Measurements from ENCODE around the gene CEP41. TPM values are rescaled to one million over a fixed set of nuclear protein-coding genes. Genes with fewer than 3 reads are reported as not detected.

Gene CEP41, protein sequence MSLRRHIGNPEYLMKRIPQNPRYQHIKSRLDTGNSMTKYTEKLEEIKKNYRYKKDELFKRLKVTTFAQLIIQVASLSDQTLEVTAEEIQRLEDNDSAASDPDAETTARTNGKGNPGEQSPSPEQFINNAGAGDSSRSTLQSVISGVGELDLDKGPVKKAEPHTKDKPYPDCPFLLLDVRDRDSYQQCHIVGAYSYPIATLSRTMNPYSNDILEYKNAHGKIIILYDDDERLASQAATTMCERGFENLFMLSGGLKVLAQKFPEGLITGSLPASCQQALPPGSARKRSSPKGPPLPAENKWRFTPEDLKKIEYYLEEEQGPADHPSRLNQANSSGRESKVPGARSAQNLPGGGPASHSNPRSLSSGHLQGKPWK
- total RNA-seq: 10 to 100 TPM in 1 of 6 experiments, 1 to 10 TPM in 5; 2.6 to 11.7 (median 4.6) TPM
- long read RNA-seq, full-length matches to known transcripts: 1 of 1 reads
- long read RNA-seq, partial matches to known transcripts: 0 of 1 reads
- long read RNA-seq, other reads (novel, unspliced or antisense): 0 of 1 reads

DNA sequence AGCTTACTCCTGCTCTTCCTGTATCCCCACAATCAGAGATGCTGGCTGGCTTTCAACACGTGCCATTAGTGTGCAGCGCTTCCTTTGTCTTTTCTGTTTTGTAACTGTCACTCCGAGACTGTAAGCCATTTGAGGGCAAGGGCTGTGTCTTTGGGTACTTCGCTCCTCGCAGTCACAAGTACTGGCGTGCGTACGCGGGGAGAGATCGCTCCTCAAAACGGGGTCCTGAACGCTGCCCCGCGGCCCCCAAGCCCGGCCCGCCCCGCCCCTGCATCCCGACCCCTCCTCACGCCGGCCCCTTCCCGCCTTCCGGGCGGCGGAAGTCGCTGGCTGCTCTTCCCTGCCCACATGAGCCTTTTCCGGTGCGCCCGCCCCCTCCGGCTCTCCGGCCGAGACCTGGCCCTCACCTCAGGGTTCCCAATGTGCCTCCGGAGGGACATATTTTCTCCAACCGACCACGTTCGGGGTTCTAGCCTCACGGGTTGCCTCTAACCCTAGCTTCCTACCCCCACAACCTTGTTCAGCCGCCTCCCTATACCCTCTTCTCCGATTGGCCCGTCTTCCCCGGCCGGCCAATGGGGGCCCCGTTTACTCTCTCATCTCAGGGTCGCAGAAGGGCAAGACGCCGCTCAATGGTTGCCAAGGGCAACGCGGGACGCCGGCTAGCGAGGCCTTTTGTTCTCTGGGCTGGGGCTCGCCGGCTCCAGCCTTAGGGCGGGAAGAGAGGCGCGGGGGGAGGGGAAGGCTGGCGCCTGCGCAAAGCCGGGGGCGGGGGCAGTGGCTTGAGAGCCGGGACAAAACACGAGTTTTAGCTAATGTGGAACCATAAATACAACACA lies at the start of gene CEP41:
CEP41 (minus strand) TSS at position 490 of the 839 bp plus-strand sequence; CDS start at position 440, 50 bp downstream.
- 5% methylated on average over 27 of the region's 61 CpGs for WGBS (ENCODE audit: insufficient coverage, low coverage, low lambda C conversion rate, missing lambda C conversion rate)
- peak within 1 kb of the TSS; percentile 63 to 81 (median 68) for H3K4me3 ChIP-seq
- TF ChIP-seq POLR2A (IDR thresholded peaks at IDR 0.05): no peak
- TF ChIP-seq, protein P1, sequence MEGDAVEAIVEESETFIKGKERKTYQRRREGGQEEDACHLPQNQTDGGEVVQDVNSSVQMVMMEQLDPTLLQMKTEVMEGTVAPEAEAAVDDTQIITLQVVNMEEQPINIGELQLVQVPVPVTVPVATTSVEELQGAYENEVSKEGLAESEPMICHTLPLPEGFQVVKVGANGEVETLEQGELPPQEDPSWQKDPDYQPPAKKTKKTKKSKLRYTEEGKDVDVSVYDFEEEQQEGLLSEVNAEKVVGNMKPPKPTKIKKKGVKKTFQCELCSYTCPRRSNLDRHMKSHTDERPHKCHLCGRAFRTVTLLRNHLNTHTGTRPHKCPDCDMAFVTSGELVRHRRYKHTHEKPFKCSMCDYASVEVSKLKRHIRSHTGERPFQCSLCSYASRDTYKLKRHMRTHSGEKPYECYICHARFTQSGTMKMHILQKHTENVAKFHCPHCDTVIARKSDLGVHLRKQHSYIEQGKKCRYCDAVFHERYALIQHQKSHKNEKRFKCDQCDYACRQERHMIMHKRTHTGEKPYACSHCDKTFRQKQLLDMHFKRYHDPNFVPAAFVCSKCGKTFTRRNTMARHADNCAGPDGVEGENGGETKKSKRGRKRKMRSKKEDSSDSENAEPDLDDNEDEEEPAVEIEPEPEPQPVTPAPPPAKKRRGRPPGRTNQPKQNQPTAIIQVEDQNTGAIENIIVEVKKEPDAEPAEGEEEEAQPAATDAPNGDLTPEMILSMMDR (IDR thresholded peaks at IDR 0.05): no peak

GRCh38 chr7:130490311-130490791 lies 49.5 kb upstream of the CEP41 start:
- Histone ChIP-seq H3K9me3 (no peaks in the 10 kb centered on the region), H3K4me1 (peaks cover 0 to 7% (median 0%) of the 10 kb centered on the region in 4 donors), H3K36me3 (no peaks in the 10 kb centered on the region), H3K27ac (no peak overlapping the region), H3K4me3 (peak overlapping the region in 1 of 3 donors; percentile 44), H3K27me3 (no peaks in the 10 kb centered on the region)
- ATAC-seq: no peak
- TF ChIP-seq, protein P1 (IDR thresholded peaks at IDR 0.05): no peak
- TF ChIP-seq POLR2A (IDR thresholded peaks at IDR 0.05): no peak
- WGBS (ENCODE audit: insufficient coverage, low coverage, low lambda C conversion rate, missing lambda C conversion rate): 82% methylated on average over 17 of the region's 21 CpGs
- DNase-seq: no peak
- intact Hi-C loops (cut with DNase I): no loop called here

More for the DNA sequence above, at the start of gene CEP41:
- Histone ChIP-seq H3K4me1 (peaks cover 0 to 4% (median 0%) of the 10 kb centered on the region in 4 donors), H3K9me3 (no peaks in the 10 kb centered on the region), H3K36me3 (no peaks in the 10 kb centered on the region), H3K27me3 (no peaks in the 10 kb centered on the region), H3K27ac (peak within 1 kb of the TSS; percentile 55 to 80 (median 73))
- DNase-seq (peak; percentile 98 to 99 (median 99)), ATAC-seq (peak; percentile 99)
- intact Hi-C loops (cut with DNase I): no loop called here

DNA sequence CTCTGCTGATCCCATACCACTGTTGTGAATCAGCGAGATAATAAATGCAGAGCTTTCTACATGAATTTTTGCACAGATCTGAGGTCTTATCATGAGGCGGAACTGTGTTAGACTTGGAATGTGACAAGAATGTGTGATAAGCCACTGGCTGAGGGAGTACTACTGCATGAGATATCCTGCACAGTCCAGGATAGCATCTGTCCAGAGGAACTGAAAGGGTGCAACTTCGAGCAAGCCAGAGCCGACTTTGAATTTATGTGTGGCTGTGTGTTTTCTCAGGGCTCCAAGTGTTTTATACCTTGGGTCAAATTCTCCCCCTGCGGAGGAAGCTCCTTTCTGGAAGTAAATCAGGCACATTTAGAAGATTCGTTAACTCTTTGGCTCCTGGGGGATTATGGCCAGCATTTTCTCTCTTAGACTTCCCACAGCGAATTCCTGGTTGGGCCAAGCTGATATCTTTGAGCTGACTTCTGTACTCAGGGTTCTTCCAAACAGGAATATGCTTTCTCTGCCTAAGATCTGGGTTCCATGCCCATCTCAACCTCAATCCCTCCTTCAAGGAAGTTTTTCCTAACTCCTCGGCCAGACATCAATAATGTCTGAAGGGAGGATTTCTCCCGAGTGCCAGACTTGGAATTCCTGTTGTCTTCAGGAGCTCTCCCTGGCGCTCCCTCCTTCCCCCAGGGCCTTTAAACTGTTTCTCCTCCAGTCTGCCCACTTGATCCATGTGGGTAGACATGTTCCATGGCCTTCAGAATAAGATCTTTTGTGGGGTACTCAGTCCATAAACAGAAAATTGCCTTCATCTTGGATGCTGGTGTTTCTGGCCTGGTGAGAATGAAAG lies 48.5 kb upstream of the CEP41 start:
- Histone ChIP-seq H3K9me3 (no peaks in the 10 kb centered on the region), H3K27ac (no peak overlapping the region), H3K4me1 (peaks cover 0 to 7% (median 0%) of the 10 kb centered on the region in 4 donors), H3K4me3 (no peak overlapping the region), H3K36me3 (no peaks in the 10 kb centered on the region), H3K27me3 (no peaks in the 10 kb centered on the region)
- intact Hi-C loops (cut with DNase I): no loop called here
- ATAC-seq (no peak), DNase-seq (no peak)
- 79% methylated on average over 7 of the region's 10 CpGs for WGBS (ENCODE audit: insufficient coverage, low coverage, low lambda C conversion rate, missing lambda C conversion rate)
- TF ChIP-seq, protein P1 (IDR thresholded peaks at IDR 0.05): no peak
- TF ChIP-seq POLR2A (IDR thresholded peaks at IDR 0.05): no peak
